Transverse colon (tissue), 4 donors: ENCODE results near the gene BANP. TPM values are rescaled to one million over a fixed set of nuclear protein-coding genes. Genes with fewer than 3 reads are reported as not detected.
"Not testable (repeated sequence)": the region's sequence is repeated elsewhere in the genome, so short reads cannot be mapped to it uniquely, and the experiment has no call there.

ENCODE experiments used
- DNase-seq: peaks from one replicate; pipeline ENCODE4 v3.0.0-alpha.2; 2019
- H3K27ac ChIP-seq, 4 donors: fragments of 200-600 bp; sonication (generic); 2 replicates each; pipeline ENCODE4 v1.5.1; 2016 to 2018; ENCODE audit warnings: inconsistent platforms in 4 of 4
- H3K27me3 ChIP-seq: fragments of 200-600 bp; sonication (generic); 2 replicates; pipeline ENCODE4 v1.5.1; 2017; ENCODE audit warnings: inconsistent platforms
- H3K36me3 ChIP-seq, 4 donors: fragments of 200-600 bp; sonication (generic); 2 replicates each; pipeline ENCODE4 v1.5.1; 2017 to 2019; ENCODE audit warnings: inconsistent platforms in 4 of 4
- H3K4me1 ChIP-seq, 4 donors: fragments of 200-600 bp; sonication (generic); 2 replicates each; pipeline ENCODE4 v1.5.1; 2017 to 2020; ENCODE audit warnings: inconsistent platforms in 4 of 4
- H3K4me3 ChIP-seq, 4 donors: fragments of 200-600 bp; sonication (generic); 1 replicate in 1 of 4; 2 replicates in 3 of 4; pipeline versions ENCODE4 v1.5.1 to v1.6.1; 2017 to 2019; ENCODE audit warnings: inconsistent platforms in 4 of 4
- H3K9me3 ChIP-seq, 2 donors: fragments of 200-600 bp; sonication (generic); 2 replicates each; pipeline ENCODE4 v1.5.1; 2017 to 2019; ENCODE audit warnings: inconsistent platforms in 2 of 2
- CTCF ChIP-seq, 5 experiments: fragments of 200-600 bp in 3 of 5; fragments of 450-650 bp in 2 of 5; sonication (generic) in 3 of 5; IDR thresholded peaks; 1 replicate in 2 of 5; 2 replicates in 3 of 5; pipeline ENCODE4 v1.5.1; 2016 to 2017; ENCODE audit warnings: antibody characterized with exemption in 5 of 5, inconsistent platforms in 3 of 5, mild to moderate bottlenecking in 2 of 5, moderate library complexity in 1 of 5
- EP300 ChIP-seq: sonication (generic); formaldehyde crosslinking; IDR thresholded peaks from one replicate; pipeline ENCODE4 v1.6.1; 2017; ENCODE audit warnings: antibody characterized with exemption, low read depth
- POLR2A ChIP-seq: fragments of 450-650 bp; IDR thresholded peaks from one replicate; pipeline ENCODE4 v1.6.1; 2016; ENCODE audit warnings: antibody characterized with exemption, mild to moderate bottlenecking, moderate library complexity
- POLR2AphosphoS5 ChIP-seq, 3 donors: sonication (generic); formaldehyde crosslinking; IDR thresholded peaks; one replicate each; pipeline ENCODE4 v1.6.1; 2016; ENCODE audit warnings: antibody characterized with exemption in 3 of 3
- WGBS, 2 donors: methylation state at CpG; one replicate each; pipeline ENCODE4 v1.1.5; 2018; ENCODE audit warnings: low coverage in 1 of 2; 5-methylcytosine and 5-hydroxymethylcytosine counted together
- in situ Hi-C, 4 donors: fragments of 200-750 bp; cut with MboI; loops; one replicate each; pipeline versions ENCODE4 v1.15.0 to v1.15.1; 2017; ENCODE audit warnings: low sequenced_read_pairs in 3 of 4, low pct_ligation_motif_present in 1 of 4, low pct_unique_long_range_greater_than_20kb in 1 of 4
- intact Hi-C: fragments of 100-400 bp; cut with DNase I; formaldehyde crosslinking; loops from one replicate; pipeline ENCODE4 v1.15.1; 2023; ENCODE audit warnings: low total_unique reads
- total RNA-seq, 4 donors: library from RNA; depleted of rRNA; stranded (reverse); fragments of >200 nt; gene quantifications; one replicate each; pipeline ENCODE4 v1.1.0, GENCODE V29; 2016

BANP gene
- total RNA-seq, 4 donors from 2014 or later: 15.3 to 25.1 (median 18.7) TPM

GRCh38 chr16:88016964-88017363 is 65.7 kb downstream of the BANP start:
- TF ChIP-seq POLR2AphosphoS5 (IDR thresholded peaks at IDR 0.05): no peak
- TF ChIP-seq CTCF (IDR thresholded peaks at IDR 0.05): no peak

GRCh38 chr16:88017587-88018101 is 66.4 kb downstream of the BANP start:
- DNase-seq: no peak
- H3K4me3 ChIP-seq: no peak overlapping the region
- H3K27ac ChIP-seq: no peak overlapping the region
- H3K9me3 ChIP-seq: no peaks in the 10 kb centered on the region
- in situ Hi-C loops: no loop called here
- H3K27me3 ChIP-seq: no peaks in the 10 kb centered on the region
- no peak for TF ChIP-seq POLR2AphosphoS5 (IDR thresholded peaks at IDR 0.05)
- no peak for TF ChIP-seq POLR2A
- TF ChIP-seq CTCF (IDR thresholded peaks at IDR 0.05): no peak
- TF ChIP-seq EP300: no peak
- peaks cover 7 to 20% (median 16%) of the 10 kb centered on the region in 4 donors for H3K4me1 ChIP-seq
- 90 to 100% methylated on average over 1 to 19 of the region's 19 CpGs for WGBS, 2 donors
- H3K36me3 ChIP-seq: no peaks in the 10 kb centered on the region
- intact Hi-C loops: no loop called here

More at GRCh38 chr16:88016964-88017363, 65.7 kb downstream of the BANP start:
- H3K4me1 ChIP-seq: peaks cover 7 to 22% (median 16%) of the 10 kb centered on the region in 4 donors
- no peaks in the 10 kb centered on the region for H3K36me3 ChIP-seq
- no peak overlapping the region for H3K4me3 ChIP-seq
- no peaks in the 10 kb centered on the region for H3K27me3 ChIP-seq
- 91% methylated on average over 11 of the region's 11 CpGs; no CpG with 5 or more reads in 1 of the 2 donors for WGBS, 2 donors
- no peaks in the 10 kb centered on the region for H3K9me3 ChIP-seq
- intact Hi-C loops: no loop called here
- DNase-seq: no peak
- H3K27ac ChIP-seq: no peak overlapping the region
- in situ Hi-C loops: no loop called here

- DNase-seq, H3K27me3 ChIP-seq: not testable (repeated sequence)
- 100% methylated on average over 26 of the region's 26 CpGs; no CpG with 5 or more reads in 1 of the 2 donors for WGBS, 2 donors
Observed at GRCh38 chr16:88018382-88018781, 67.1 kb downstream of the BANP start.

GRCh38 chr16:88019041-88019820 is 68.0 kb downstream of the BANP start:
- H3K27me3 ChIP-seq, H3K4me3 ChIP-seq, H3K27ac ChIP-seq, H3K9me3 ChIP-seq, intact Hi-C loops, H3K4me1 ChIP-seq, in situ Hi-C loops, DNase-seq, H3K36me3 ChIP-seq: not testable (repeated sequence)
- WGBS, 2 donors: 96% methylated on average over 29 of the region's 59 CpGs; no CpG with 5 or more reads in 1 of the 2 donors

More at GRCh38 chr16:88018382-88018781, 67.1 kb downstream of the BANP start:
- H3K27ac ChIP-seq, H3K9me3 ChIP-seq, H3K4me3 ChIP-seq, intact Hi-C loops, H3K36me3 ChIP-seq, in situ Hi-C loops: not testable (repeated sequence)
- peaks cover 7 to 16% (median 13%) of the 10 kb centered on the region in 4 donors for H3K4me1 ChIP-seq

- TF ChIP-seq CTCF (IDR thresholded peaks at IDR 0.05): no peak
- no peak for TF ChIP-seq POLR2AphosphoS5 (IDR thresholded peaks at IDR 0.05)
- no peak for TF ChIP-seq POLR2A
- TF ChIP-seq EP300: no peak
- Histone ChIP-seq H3K27me3 (no peaks in the 10 kb centered on the region), H3K4me3 (no peak overlapping the region), H3K36me3 (no peaks in the 10 kb centered on the region), H3K9me3 (no peaks in the 10 kb centered on the region), H3K27ac (no peak overlapping the region), H3K4me1 (peaks cover 0 to 8% (median 1%) of the 10 kb centered on the region in 4 donors)
- WGBS, 2 donors: 93% methylated on average over 20 of the region's 23 CpGs; no CpG with 5 or more reads in 1 of the 2 donors
- no peak for DNase-seq
- intact Hi-C loops (no loop called here), in situ Hi-C loops (no loop called here)
Observed at GRCh38 chr16:88019821-88020515, 68.7 kb downstream of the BANP start.
